SK-N-SH treated with all-trans-retinoic acid at 6 μM for 48 hours (cell line): ENCODE data around the gene OR8K1.

ENCODE experiments used
- ATAC-seq: fragments of 200-7000 bp; cut with Tn5 transposase; 3 replicates; pipeline ENCODE4 v1.9.1; 2020; ENCODE audit warnings: mild to moderate bottlenecking, moderate library complexity
- ARNTL ChIP-seq: fragments of 450-650 bp; formaldehyde crosslinking; IDR thresholded peaks from 2 replicates; pipeline ENCODE4 v1.5.0; 2020; ENCODE audit warnings: low read depth, mild to moderate bottlenecking, moderate library complexity, borderline replicate concordance
- BACH2 ChIP-seq: fragments of 250-450 bp; sonication (Bioruptor Pico); IDR thresholded peaks from 2 replicates; pipeline ENCODE4 v1.9.0; 2021; ENCODE audit warnings: mild to moderate bottlenecking, borderline replicate concordance
- CREB5 ChIP-seq: fragments of 250-450 bp; sonication (Bioruptor Pico); IDR thresholded peaks from 2 replicates; pipeline ENCODE4 v1.5.1; 2020; ENCODE audit warnings: low read depth, mild to moderate bottlenecking, moderate library complexity
- CSDC2 ChIP-seq: fragments of 250-450 bp; sonication (Bioruptor Pico); IDR thresholded peaks from 2 replicates; pipeline ENCODE4 v1.5.0; 2020; ENCODE audit warnings: mild to moderate bottlenecking, moderate library complexity
- CSRNP3 ChIP-seq: fragments of 250-450 bp; sonication (Bioruptor Pico); IDR thresholded peaks from 2 replicates; pipeline ENCODE4 v1.5.1; 2021; ENCODE audit warnings: mild to moderate bottlenecking, moderate library complexity
- ESRRG ChIP-seq: fragments of 250-450 bp; sonication (Bioruptor Pico); IDR thresholded peaks from 2 replicates; pipeline ENCODE4 v1.6.1; 2021; ENCODE audit warnings: mild to moderate bottlenecking
- ISL1 ChIP-seq: fragments of 250-450 bp; sonication (Bioruptor Pico); IDR thresholded peaks from 2 replicates; pipeline ENCODE4 v2.1.2; 2022; ENCODE audit warnings: mild to moderate bottlenecking, moderate library complexity
- OSR1 ChIP-seq: fragments of 250-450 bp; sonication (Bioruptor Pico); IDR thresholded peaks from 2 replicates; pipeline ENCODE4 v1.8.0; 2022; ENCODE audit warnings: moderate library complexity, mild to moderate bottlenecking, inconsistent platforms
- PATZ1 ChIP-seq: fragments of 250-450 bp; sonication (Bioruptor Pico); IDR thresholded peaks from 2 replicates; pipeline ENCODE4 v1.8.0; 2020; ENCODE audit warnings: mild to moderate bottlenecking, moderate library complexity, borderline replicate concordance
- POU6F1 ChIP-seq: fragments of 250-450 bp; sonication (Bioruptor Pico); IDR thresholded peaks from 2 replicates; pipeline ENCODE4 v1.8.0; 2021; ENCODE audit warnings: low read depth, mild to moderate bottlenecking, moderate library complexity, borderline replicate concordance
- RARB ChIP-seq: fragments of 250-450 bp; sonication (Bioruptor Pico); IDR thresholded peaks from 2 replicates; pipeline ENCODE4 v1.8.0; 2021; ENCODE audit warnings: mild to moderate bottlenecking, moderate library complexity
- TCF4 ChIP-seq: fragments of 250-450 bp; sonication (Bioruptor Pico); IDR thresholded peaks from 2 replicates; pipeline ENCODE4 v1.8.0; 2021; ENCODE audit warnings: mild to moderate bottlenecking, moderate library complexity, borderline replicate concordance
- TOX ChIP-seq: fragments of 250-450 bp; sonication (Bioruptor Pico); IDR thresholded peaks from 2 replicates; pipeline ENCODE4 v1.8.0; 2021; ENCODE audit warnings: mild to moderate bottlenecking, moderate library complexity, borderline replicate concordance
- TSHZ2 ChIP-seq: fragments of 250-450 bp; sonication (Bioruptor Pico); IDR thresholded peaks from 2 replicates; pipeline ENCODE4 v1.5.0; 2020; ENCODE audit warnings: mild to moderate bottlenecking, moderate library complexity
- ZC3H10 ChIP-seq: fragments of 250-450 bp; sonication (Bioruptor Pico); IDR thresholded peaks from 2 replicates; pipeline ENCODE4 v1.5.1; 2021; ENCODE audit warnings: mild to moderate bottlenecking, moderate library complexity
- ZFP3 ChIP-seq: fragments of 250-450 bp; sonication (Bioruptor Pico); IDR thresholded peaks from 2 replicates; pipeline ENCODE4 v1.5.0; 2020; ENCODE audit warnings: mild to moderate bottlenecking, moderate library complexity
- ZFP30 ChIP-seq: fragments of 450-650 bp; formaldehyde crosslinking; IDR thresholded peaks from 2 replicates; pipeline ENCODE4 v1.5.0; 2022; ENCODE audit warnings: mild to moderate bottlenecking, moderate library complexity
- ZNF565 ChIP-seq: fragments of 450-650 bp; formaldehyde crosslinking; conservative IDR thresholded peaks from 2 replicates; pipeline ENCODE4 v1.5.0; 2020; ENCODE audit warnings: low read depth, mild to moderate bottlenecking, moderate library complexity
- ZNF70 ChIP-seq: fragments of 450-650 bp; formaldehyde crosslinking; IDR thresholded peaks from 2 replicates; pipeline ENCODE4 v1.5.0; 2020; ENCODE audit warnings: mild to moderate bottlenecking, moderate library complexity
- ZNF8 ChIP-seq: fragments of 450-650 bp; formaldehyde crosslinking; IDR thresholded peaks from 2 replicates; pipeline ENCODE4 v1.5.0; 2020; ENCODE audit warnings: mild to moderate bottlenecking, moderate library complexity

OR8K1 gene

GRCh38 chr11:56375324-56375723 lies 29.5 kb downstream of the OR8K1 start, which contains the start of gene OR8U1:
Gene OR8U1 (plus strand): TSS chr11:56375624. CDS start chr11:56375624, 0 bp downstream.
- ATAC-seq: no peak
- TF ChIP-seq TOX (CRISPR knock-in tag): no peak
- TF ChIP-seq CREB5: no peak
- no peak for TF ChIP-seq ZNF8 (CRISPR knock-in tag)
- TF ChIP-seq ZFP3 (CRISPR knock-in tag): no peak
- TF ChIP-seq OSR1 (CRISPR knock-in tag): no peak
- no peak for TF ChIP-seq ZNF565 (CRISPR knock-in tag)
- TF ChIP-seq TSHZ2 (CRISPR knock-in tag): no peak
- TF ChIP-seq ESRRG: no peak
- TF ChIP-seq ZFP30 (CRISPR knock-in tag): no peak
- TF ChIP-seq PATZ1 (CRISPR knock-in tag): no peak
- TF ChIP-seq ISL1: no peak
- TF ChIP-seq RARB (CRISPR knock-in tag): no peak
- no peak for TF ChIP-seq BACH2 (CRISPR knock-in tag)
- TF ChIP-seq ARNTL (CRISPR knock-in tag): no peak
- no peak for TF ChIP-seq ZNF70 (CRISPR knock-in tag)
- no peak for TF ChIP-seq POU6F1 (CRISPR knock-in tag)
- no peak for TF ChIP-seq TCF4 (CRISPR knock-in tag)
- TF ChIP-seq CSDC2 (CRISPR knock-in tag): no peak
- TF ChIP-seq ZC3H10 (CRISPR knock-in tag): no peak
- TF ChIP-seq CSRNP3 (CRISPR knock-in tag): no peak

GRCh38 chr11:56380120-56380519 lies 34.3 kb downstream of the OR8K1 start:
- no peak for TF ChIP-seq PATZ1 (CRISPR knock-in tag)
- TF ChIP-seq TCF4 (CRISPR knock-in tag): no peak
- TF ChIP-seq POU6F1 (CRISPR knock-in tag): no peak
- no peak for TF ChIP-seq ZNF70 (CRISPR knock-in tag)
- TF ChIP-seq CSDC2 (CRISPR knock-in tag): no peak
- TF ChIP-seq ZC3H10 (CRISPR knock-in tag): no peak
- no peak for TF ChIP-seq ZFP30 (CRISPR knock-in tag)
- no peak for TF ChIP-seq ISL1
- TF ChIP-seq, all 23 proteins: peak for 0

More at GRCh38 chr11:56380120-56380519, 34.3 kb downstream of the OR8K1 start:
- no peak for ATAC-seq
